SKM-1 treated with dmso at 0.1 percent for 144 hours (cell line): ENCODE data around the gene CERS1.

Experiments used
- DNase-seq: peaks from one replicate; lab custom pipeline; 2025; ENCODE audit not compliant: unreplicated experiment; lab: John Stamatoyannopoulos, UW

The CERS1 gene

GRCh38 chr19:18876865-18877264 lies 19.1 kb downstream of the CERS1 start:
- no peak for DNase-seq

DNA sequence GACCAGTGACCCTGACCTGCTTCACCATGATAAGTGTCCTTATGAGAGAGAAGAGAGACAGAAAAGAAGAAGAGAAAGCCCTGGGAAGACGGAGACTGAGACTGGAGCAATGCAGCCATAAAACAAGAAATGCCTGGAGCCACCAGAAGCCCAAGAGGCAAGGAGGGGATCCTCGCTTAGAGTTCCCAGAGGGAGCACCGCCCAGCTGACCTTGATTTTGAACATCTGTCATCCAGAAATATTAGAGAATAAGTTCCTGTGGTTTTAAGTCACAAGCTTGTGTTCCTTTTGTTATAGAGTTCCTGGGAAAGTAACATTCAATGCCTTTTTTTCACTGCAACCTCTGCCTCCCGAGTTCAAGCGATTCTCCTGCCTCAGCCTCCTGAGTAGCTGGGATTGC lies 20.2 kb downstream of the CERS1 start:
- DNase-seq = no peak

DNA sequence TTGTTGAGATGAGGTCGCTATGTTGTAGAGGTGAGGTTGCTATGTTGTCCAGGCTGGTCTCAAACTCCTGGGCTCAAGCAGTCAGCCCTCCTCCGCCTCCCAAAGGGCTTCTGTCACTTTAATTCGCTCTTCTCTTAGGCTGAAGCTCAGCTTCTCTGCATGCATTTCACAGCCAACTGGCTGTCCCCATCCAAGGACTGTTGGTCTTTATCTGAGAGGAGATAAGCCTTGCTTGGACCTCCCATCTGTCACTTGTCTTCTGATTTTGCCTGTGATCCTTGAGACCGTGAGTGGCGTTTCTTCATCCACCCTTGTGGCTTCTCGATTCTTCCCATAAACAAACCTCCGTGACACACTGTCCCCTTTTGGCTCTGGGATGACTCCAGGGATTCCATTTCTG lies 24.4 kb downstream of the CERS1 start:
- no peak for DNase-seq

DNA sequence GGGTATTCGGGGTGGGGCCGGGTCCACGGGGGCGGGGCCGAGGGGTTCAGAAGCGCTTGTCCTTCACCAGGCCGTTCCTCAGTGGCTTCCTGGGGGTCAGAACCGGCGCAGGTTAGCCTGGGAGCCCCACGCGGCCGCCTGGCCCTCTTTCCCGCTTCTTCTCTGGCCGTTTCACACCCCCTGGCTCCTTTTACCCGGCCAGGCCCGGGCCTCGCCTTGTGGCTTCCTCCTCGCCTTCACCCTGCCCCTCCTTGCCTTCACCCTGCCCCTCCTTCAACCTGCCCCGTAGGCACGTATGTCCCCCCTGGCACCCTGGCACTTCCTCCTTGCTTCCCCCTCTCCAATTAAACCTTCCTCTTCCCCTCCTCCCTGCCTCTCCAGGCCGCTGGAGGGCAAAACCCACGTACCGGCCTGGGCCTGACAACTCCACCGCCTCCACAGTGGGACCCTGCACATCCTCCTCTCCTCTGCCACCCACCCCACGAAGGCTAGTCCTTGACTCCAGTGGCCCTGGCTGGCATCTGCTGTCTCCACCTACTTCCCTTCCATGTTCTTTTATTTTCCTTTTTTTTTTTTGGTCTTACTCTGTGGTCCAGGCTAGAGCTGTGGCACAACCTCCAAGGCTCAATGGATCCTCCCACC lies 25.3 kb downstream of the CERS1 start:
- DNase-seq = no peak

DNA sequence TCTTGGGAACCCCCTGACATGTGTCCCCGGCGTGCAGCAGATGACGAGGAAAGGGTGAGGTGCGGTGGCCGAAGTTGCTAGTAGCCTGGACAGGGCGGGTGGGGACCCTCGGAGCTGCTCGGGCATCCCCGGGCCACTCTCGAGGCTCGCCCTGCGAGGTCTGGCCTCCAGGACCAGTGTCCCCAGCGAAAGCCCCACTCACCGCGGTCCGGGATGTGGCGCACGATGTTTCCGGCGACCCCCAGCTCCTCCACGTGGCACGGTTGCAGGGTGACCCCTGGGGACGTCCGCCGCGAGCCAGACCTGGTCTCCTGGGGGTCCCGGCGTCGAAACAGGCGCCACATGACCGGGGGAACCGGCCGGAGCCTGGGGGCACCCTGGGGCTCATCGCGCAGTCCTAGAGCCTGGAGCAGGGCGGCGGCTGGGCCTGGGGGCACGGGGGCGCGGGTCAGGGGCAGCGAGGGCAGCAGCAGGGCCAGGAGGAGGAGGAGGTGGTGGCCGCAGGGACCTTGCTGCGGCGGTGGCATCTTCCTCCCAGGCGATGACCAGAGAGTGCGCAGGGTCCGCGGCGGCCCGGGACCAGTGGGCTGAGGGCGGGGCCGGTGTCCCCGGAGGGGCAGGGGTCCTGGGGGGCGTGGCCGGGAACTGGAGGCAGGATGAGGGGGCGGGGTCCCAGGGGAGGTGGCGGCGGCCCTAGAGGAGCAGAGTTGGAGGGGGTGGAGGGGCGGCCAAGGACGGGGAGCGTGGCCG lies 26.0 kb downstream of the CERS1 start:
- no peak for DNase-seq

DNA sequence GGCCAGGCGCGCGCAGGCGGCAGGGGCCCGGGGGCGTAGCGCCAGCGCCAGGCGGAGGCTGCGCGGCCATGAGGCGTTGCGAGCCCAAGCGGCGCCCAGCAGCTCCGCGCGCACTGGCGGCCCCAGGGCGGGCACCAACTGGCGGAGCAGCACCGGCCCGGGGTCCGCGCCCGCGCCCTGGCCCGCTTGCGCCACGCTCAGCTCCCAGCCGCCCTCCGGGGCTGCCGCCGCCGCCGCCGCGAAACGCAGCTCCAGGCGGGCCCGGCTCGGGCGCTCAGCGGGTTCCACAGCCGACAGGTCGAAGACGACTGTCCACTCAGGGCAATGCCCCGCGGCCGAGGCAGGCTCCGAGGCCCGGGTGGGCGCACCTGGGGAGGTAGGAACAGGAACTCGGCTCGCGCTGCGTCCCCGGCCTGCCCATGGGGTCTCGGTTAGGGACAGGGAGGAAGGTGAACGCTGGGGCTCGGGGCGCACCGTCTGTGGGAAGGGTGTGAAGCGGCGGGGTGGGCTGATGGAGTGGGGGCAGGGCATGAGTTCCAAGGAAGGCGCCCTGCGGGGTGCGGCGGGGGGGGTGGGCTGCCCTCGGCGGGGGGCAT lies 26.8 kb downstream of the CERS1 start:
- no peak for DNase-seq

DNA sequence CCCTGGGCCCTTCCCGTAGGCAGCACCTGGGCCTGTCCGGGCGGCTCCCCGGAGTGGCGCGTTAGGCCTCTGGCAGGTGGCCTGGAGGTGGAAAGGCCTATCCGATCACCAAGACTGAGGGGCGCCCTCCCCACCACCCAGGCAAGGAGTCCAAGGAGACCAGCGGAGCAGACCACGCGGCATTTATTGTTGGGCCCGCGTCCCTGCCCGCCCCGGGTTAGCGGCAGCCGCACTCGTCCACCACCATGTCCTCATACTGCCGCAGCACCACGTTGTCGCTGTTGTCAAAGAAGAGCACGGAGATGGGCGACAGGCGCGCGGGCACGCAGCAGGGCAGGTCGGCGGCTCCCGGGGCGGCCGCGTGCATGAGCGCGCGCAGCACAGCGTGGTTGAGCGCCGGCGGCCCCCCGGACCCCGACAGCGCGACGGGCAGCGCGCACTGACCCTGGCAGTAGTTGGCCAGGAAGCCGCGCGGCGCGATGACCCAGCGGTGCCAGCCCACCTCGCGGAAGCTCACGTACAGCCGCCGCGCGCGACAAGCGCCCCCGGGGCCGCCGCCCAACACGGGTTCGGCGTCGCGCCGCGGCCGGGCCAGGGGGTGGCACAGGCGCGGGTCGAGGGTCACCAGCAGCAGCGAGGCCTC lies 27.5 kb downstream of the CERS1 start:
- DNase-seq = no peak

DNA sequence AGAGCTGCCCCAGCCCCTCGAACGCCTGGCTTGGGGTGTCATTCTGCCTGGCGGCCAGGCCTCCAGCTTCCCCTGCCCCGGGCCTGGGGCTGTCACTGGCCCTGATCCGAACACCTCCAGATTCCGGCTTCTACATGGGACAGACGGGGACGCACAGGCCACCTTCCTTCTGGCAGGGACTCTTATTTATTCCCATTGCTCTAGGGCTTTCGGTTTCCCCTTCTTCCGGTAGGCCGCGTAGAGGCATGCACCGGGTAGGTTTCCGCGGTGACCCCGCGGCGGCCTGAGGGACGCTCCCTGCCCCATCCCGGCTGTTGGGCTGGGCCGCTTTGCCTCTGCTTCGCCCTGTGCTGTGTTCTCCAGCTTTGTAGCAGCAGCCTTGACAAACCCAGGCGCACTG lies 28.2 kb downstream of the CERS1 start:
- no peak for DNase-seq

- DNase-seq = no peak
These were observed 28.8 kb downstream of the CERS1 start for GRCh38 chr19:18867199-18867598.

DNA sequence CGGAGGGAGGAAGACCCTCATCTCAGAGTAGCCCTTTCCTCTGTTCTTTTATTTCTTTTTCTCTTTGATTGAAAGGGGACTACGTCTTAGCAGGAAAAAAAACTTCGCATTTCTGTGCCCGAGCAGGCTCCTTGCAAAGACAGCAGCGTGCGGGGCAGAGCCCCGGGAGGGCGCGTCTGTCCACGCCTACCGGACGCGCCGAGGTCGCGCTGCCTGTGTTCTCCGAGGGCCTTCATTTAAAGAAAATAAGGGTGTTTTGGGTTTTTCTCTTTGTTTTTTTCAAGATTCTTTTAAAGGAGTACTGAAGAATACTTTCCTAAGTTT lies 29.2 kb downstream of the CERS1 start:
- no peak for DNase-seq

GRCh38 chr19:18865973-18866799 lies 29.8 kb downstream of the CERS1 start:
- DNase-seq = peak; percentile 68

GRCh38 chr19:18865106-18865972 lies 30.6 kb downstream of the CERS1 start:
- DNase-seq = no peak

- DNase-seq = no peak
These were observed 32.1 kb downstream of the CERS1 start for GRCh38 chr19:18863843-18864362.

DNA sequence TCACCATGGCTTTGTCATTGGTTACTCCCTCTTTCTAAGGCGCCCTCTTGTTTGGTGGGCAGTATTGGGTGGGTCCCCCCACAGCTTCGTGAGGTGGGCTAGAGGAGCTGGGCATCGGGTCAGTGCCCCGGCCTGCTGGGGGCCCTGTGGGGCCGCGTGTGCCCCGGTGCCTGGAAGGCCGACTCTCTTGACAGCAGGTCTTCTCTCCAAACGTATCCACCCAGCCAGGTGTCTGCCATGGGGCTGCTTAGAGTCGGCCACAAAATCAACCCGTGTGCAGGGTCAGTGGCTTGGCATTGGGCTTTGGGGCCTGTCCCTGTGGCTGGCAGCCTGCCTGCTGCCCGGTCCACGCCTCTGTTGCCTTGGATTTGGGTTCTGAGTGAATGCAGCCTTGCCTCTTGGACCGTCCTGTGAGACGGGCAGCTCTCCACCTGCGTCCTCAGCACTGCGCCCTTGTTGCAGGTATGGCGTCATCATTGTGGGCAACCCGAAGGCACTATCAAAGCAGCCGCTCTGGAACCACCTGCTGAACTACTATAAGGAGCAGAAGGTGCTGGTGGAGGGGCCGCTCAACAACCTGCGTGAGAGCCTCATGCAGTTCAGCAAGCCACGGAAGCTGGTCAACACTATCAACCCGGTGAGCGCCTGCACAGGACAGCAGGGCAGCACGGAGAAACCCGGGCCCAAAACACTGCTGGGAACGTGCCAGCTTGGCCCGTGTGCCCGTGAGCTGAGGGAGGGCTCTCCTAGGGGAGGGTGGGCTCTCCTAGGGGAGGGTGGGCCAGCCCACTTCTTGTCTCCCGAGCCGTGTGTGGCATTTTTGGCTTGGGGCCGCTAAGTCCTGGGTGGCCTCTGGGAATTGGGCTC lies 32.7 kb downstream of the CERS1 start:
- no peak for DNase-seq

- DNase-seq = no peak
These were observed 34.0 kb downstream of the CERS1 start for GRCh38 chr19:18861917-18862316.

GRCh38 chr19:18861235-18861634 lies 34.7 kb downstream of the CERS1 start:
- no peak for DNase-seq

GRCh38 chr19:18860725-18861124 lies 35.2 kb downstream of the CERS1 start:
- DNase-seq = no peak

GRCh38 chr19:18860302-18860700 lies 35.7 kb downstream of the CERS1 start:
- no peak for DNase-seq

GRCh38 chr19:18859676-18860301 lies 36.2 kb downstream of the CERS1 start:
- DNase-seq = no peak
